GM19468 (cell line): ENCODE data around the gene ZNRF3.
"Not testable (repeated sequence)": the region's sequence is repeated elsewhere in the genome, so short reads cannot be mapped to it uniquely, and the experiment has no call there.

ENCODE experiments used
- ATAC-seq: cut with Tn5 transposase; IDR thresholded peaks from one replicate; pipeline ENCODE4 v1.9.1; 2021; ENCODE audit warnings: mild to moderate bottlenecking, moderate library complexity, moderate number of reproducible peaks; ENCODE audit not compliant: unreplicated experiment; ENCODE audit errors: extremely low read depth

The ZNRF3 gene

GRCh38 chr22:28927630-28928029, 44.3 kb downstream of the ZNRF3 start:
- no peak for ATAC-seq

- no peak for ATAC-seq
Measured at GRCh38 chr22:28929197-28929596, 45.8 kb downstream of the ZNRF3 start.

- no peak for ATAC-seq
Measured at GRCh38 chr22:28930357-28931007, 47.1 kb downstream of the ZNRF3 start.

- no peak for ATAC-seq
Measured at GRCh38 chr22:28931844-28932567, 48.6 kb downstream of the ZNRF3 start.

GRCh38 chr22:28933321-28933720, 49.9 kb downstream of the ZNRF3 start:
- ATAC-seq: no peak

- no peak for ATAC-seq
Measured at GRCh38 chr22:28934026-28934425, 50.7 kb downstream of the ZNRF3 start.

- no peak for ATAC-seq
Measured at GRCh38 chr22:28935140-28935539, 51.8 kb downstream of the ZNRF3 start.

GRCh38 chr22:28935713-28936112, 52.3 kb downstream of the ZNRF3 start:
- no peak for ATAC-seq

GRCh38 chr22:28936200-28936599, 52.8 kb downstream of the ZNRF3 start:
- no peak for ATAC-seq

- no peak for ATAC-seq
Measured at GRCh38 chr22:28937206-28938025, 54.0 kb downstream of the ZNRF3 start.

GRCh38 chr22:28938286-28938833, 55.0 kb downstream of the ZNRF3 start:
- ATAC-seq: no peak

GRCh38 chr22:28939394-28939793, 56.0 kb downstream of the ZNRF3 start:
- no peak for ATAC-seq

GRCh38 chr22:28939932-28940331, 56.6 kb downstream of the ZNRF3 start:
- ATAC-seq: no peak

GRCh38 chr22:28940441-28940840, 57.1 kb downstream of the ZNRF3 start:
- no peak for ATAC-seq

- ATAC-seq: no peak
Measured at GRCh38 chr22:28942333-28942732, 59.0 kb downstream of the ZNRF3 start.

GRCh38 chr22:28942801-28943500, 59.6 kb downstream of the ZNRF3 start:
- ATAC-seq: no peak

GRCh38 chr22:28943501-28943879, 60.1 kb downstream of the ZNRF3 start:
- ATAC-seq: no peak

- ATAC-seq: no peak
Measured at GRCh38 chr22:28947125-28947524, 63.8 kb downstream of the ZNRF3 start.

- no peak for ATAC-seq
Measured at GRCh38 chr22:28948424-28948823, 65.1 kb downstream of the ZNRF3 start.

GRCh38 chr22:28948860-28949551, 65.6 kb downstream of the ZNRF3 start:
- not testable (repeated sequence) for ATAC-seq
